Skeletal muscle satellite cell (primary cell): ENCODE results near the gene UGGT2.
"Not testable (repeated sequence)": the region's sequence is repeated elsewhere in the genome, so short reads cannot be mapped to it uniquely, and the experiment has no call there.

Experiments
- H3K27me3 ChIP-seq: 2 replicates; pipeline ENCODE4 v1.7.0; 2013; ENCODE audit warnings: low read length; ENCODE audit not compliant: control insufficient read depth, insufficient read depth
- H3K36me3 ChIP-seq: 2 replicates; pipeline ENCODE4 v1.7.0; 2013; ENCODE audit warnings: mild to moderate bottlenecking, control low read depth, low read length; ENCODE audit not compliant: insufficient read depth
- H3K4me1 ChIP-seq: 2 replicates; pipeline ENCODE4 v1.7.0; 2013; ENCODE audit warnings: low read length; ENCODE audit not compliant: control insufficient read depth, insufficient read depth
- H3K4me2 ChIP-seq: 2 replicates; pipeline ENCODE4 v1.7.0; 2013; ENCODE audit warnings: mild to moderate bottlenecking, low read length
- H3K4me3 ChIP-seq: 2 replicates; pipeline ENCODE4 v1.7.0; 2013; ENCODE audit warnings: low read length
- H3K9ac ChIP-seq: 2 replicates; pipeline ENCODE4 v1.7.0; 2013; ENCODE audit warnings: mild to moderate bottlenecking, low read depth, low read length, moderate library complexity
- H3K9me3 ChIP-seq: replicated peaks from 2 replicates; pipeline ENCODE4 v1.7.0; 2013; ENCODE audit warnings: mild to moderate bottlenecking, control low read depth, low read length

UGGT2 gene

DNA sequence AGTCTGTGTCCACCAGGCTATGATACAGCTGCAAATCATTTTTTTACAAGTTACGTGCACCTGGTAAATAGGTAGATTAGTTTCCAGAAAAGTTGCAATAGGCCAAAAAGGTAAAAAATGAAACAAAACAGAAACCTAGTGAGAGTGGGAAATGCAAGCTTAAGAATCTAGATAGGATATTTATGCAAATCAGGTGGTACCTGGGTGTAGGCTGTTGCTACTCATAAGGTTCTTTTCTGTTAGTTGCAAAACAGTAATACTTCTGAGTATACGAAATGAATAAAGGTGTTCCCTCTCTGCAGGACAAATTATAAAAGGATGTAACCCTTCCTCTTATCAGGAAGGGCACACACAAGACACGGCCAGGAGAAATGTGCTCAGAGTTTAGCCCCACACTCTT, 97.9 kb downstream of the UGGT2 start:
- Histone ChIP-seq H3K4me2 (no peak overlapping the region), H3K4me1 (no peaks in the 10 kb centered on the region), H3K9ac (no peak overlapping the region), H3K9me3 (no peaks in the 10 kb centered on the region), H3K36me3 (peaks cover 10% of the 10 kb centered on the region), H3K4me3 (no peak overlapping the region), H3K27me3 (no peaks in the 10 kb centered on the region)

DNA sequence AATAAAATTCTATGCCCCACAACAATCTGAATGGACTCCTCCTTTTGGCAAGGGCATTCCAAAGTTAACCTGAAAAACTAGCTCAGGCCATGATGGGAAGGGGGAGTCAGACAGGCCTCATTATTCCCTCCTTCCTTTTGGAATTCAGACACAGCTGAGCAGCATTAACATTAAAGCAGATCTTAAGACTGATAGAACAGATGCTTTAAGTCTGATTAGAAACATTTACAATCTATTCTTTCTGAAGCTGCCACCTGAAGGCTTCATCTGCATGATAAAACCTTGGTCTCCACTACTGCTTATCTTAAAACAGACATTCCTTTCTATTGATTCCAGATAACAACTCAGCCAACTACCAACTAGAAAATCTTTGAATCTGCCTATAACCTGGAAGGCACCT, 98.9 kb downstream of the UGGT2 start:
- no peak overlapping the region for H3K9ac ChIP-seq
- H3K4me2 ChIP-seq = no peak overlapping the region
- H3K36me3 ChIP-seq = peaks cover 8% of the 10 kb centered on the region
- H3K4me1 ChIP-seq = no peaks in the 10 kb centered on the region
- H3K4me3 ChIP-seq = no peak overlapping the region
- no peaks in the 10 kb centered on the region for H3K9me3 ChIP-seq
- no peaks in the 10 kb centered on the region for H3K27me3 ChIP-seq

DNA sequence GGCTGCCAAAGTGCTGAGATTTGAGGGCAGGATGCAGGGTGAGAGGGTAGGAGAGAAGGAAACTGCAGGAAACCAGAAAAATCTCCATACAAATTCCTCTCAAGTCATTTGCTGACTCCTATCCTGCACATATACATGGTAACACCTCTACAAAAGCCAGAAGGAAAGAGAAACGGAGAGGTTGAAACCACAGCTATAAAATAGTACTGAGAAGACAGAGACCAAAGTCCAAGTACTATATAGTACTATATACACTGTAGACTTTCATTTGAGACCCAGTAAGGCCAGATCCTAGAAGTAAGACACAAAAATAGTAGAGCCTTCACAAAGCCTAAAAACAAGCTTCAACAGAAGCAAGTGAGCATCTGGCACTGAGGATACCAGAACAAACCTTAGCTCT, 103.1 kb downstream of the UGGT2 start:
- H3K9me3 ChIP-seq = no peaks in the 10 kb centered on the region
- H3K27me3 ChIP-seq = no peaks in the 10 kb centered on the region

DNA sequence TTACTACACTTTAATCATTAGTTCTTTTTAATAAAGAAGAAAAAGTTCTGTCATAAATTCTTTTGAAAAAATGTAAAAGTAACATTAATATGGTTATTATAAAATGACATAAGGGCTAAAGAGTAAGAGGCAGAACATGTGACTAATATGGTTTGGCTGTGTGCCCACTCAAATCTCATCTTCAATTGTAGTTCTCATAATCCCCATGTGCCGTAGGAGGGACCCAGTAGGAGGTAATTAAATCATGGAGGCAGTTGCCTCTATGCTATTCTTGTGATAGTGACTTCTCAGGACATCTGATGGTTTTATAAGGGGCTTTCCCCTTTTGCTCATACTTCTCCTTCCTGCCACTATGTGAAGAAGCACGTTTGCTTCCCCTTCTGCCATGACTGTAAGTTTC, 104.5 kb downstream of the UGGT2 start:
- Histone ChIP-seq H3K9me3 (no peaks in the 10 kb centered on the region), H3K27me3 (no peaks in the 10 kb centered on the region), H3K9ac (no peak overlapping the region), H3K4me3 (no peak overlapping the region), H3K36me3 (no peaks in the 10 kb centered on the region), H3K4me2 (no peak overlapping the region), H3K4me1 (no peaks in the 10 kb centered on the region)

More for the DNA sequence above, 103.1 kb downstream of the UGGT2 start:
- Histone ChIP-seq H3K4me1 (no peaks in the 10 kb centered on the region), H3K9ac (no peak overlapping the region), H3K36me3 (no peaks in the 10 kb centered on the region), H3K4me3 (no peak overlapping the region), H3K4me2 (no peak overlapping the region)

DNA sequence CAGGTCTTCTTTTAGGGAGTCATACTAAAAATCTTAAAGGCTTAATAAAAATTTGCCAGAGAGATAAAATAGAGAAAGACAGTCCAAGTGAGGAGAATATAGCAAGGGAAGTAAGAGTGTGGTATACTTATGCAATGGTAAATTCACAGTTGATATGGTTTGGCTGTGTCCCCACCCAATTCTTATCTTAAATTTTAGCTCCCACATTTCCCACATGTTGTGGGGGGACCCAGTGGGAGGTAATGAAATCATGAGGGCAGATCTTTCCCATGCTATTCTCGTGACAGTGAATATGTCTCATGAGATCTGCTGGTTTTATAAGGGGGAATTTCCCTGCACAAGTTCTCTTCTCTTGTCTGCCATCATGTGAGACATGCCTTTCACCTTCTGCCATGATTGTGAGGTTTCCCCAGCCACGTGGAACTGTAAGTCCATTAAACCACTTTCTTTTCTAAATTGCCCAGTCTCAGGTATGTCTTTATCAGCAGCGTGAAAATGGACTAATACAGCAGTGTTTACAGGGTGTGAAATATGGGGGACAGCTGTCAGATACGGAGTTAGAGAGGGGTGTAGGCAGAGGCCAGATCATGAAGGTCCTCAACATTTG, 115.4 kb downstream of the UGGT2 start:
- Histone ChIP-seq H3K4me2 (no peak overlapping the region), H3K27me3 (no peaks in the 10 kb centered on the region), H3K9me3 (no peaks in the 10 kb centered on the region), H3K4me3 (no peak overlapping the region), H3K36me3 (peaks cover 49% of the 10 kb centered on the region), H3K9ac (no peak overlapping the region), H3K4me1 (no peaks in the 10 kb centered on the region)

DNA sequence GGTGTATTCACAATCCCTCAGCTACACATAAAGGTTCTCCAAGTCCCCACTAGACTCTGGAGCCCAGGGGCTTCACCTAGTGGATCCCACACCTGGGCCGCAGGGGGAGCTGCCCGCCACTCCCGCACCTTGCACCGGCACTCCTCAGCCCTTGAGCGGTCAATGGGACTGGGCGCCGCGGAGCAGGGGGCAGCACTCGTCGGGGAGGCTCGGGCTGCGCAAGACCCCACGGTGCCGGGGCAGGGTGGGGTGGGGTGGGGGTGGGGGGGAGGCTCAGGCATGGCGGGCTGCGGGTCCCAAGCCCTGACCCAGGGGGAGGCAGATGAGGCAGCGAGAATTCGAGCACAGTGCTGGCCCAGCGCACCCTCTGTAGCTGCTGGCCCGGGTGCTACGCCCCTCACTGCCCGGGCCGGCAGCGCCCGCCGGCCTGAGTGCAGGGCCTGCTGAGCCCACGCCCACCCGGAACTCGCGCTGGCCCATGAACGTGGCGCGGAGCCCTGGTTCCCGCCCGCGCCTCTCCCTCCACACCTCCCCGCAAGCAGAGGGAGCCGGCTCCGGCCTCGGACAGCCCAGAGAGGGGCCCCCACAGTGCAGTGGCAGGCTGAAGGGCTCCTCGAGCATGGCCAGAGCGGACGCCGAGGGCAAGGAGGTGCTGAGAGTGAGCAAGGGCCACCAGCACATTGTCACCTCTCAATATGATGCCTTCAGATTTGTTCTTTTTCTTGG, 121.7 kb downstream of the UGGT2 start:
- no peak overlapping the region for H3K4me2 ChIP-seq
- no peaks in the 10 kb centered on the region for H3K27me3 ChIP-seq
- H3K4me3 ChIP-seq = no peak overlapping the region
- H3K9ac ChIP-seq = no peak overlapping the region
- H3K4me1 ChIP-seq = peaks cover under 1% of the 10 kb centered on the region
- peaks cover 35% of the 10 kb centered on the region for H3K36me3 ChIP-seq
- H3K9me3 ChIP-seq = no peaks in the 10 kb centered on the region

DNA sequence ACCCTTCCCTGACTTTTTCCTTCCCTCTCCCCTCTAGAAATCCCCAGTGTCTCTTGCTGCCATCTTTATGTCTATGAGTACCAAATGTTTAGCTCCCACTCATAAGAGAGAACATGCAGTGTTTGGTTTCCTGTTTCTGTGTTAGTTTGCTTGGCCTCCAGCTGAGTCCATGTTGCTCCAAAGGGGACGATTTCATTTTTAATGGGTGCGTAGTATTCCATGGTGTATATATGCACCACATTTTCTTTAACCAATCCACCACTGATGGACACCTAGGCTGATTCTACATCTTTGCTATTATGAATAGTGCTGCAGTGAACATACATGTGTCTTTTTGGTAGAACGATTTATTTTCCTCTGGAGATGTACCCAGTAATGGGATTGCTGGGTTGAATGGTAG, 123.8 kb downstream of the UGGT2 start:
- Histone ChIP-seq H3K4me2 (no peak overlapping the region), H3K9ac (no peak overlapping the region), H3K36me3 (peaks cover 20% of the 10 kb centered on the region), H3K4me3 (no peak overlapping the region), H3K27me3 (no peaks in the 10 kb centered on the region), H3K4me1 (peaks cover 8% of the 10 kb centered on the region), H3K9me3 (no peaks in the 10 kb centered on the region)

DNA sequence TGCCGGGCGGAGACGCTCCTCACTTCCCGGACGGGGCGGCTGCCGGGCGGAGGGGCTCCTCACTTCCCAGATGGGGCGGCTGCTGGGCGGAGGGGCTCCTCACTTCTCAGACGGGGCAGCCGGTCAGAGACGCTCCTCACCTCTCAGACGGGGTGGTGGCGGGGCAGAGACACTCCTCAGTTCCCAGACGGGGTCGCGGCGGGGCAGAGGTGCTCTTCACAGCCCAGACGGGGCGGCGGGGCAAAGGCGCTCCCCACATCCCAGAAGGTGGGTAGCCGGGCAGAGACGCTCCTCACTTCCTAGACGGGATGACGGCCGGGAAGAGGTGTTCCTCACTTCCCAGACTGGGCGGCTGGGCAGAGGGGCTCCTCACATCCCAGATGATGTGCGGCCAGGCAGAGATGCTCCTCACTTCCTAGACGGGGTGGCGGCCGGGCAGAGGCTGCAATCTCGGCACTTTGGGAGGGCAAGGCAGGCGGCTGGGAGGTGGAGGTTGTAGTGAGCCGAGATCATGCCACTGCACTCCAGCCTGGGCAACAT, 124.8 kb downstream of the UGGT2 start:
- not testable (repeated sequence) for H3K27me3 ChIP-seq, H3K9ac ChIP-seq, H3K4me1 ChIP-seq, H3K4me3 ChIP-seq, H3K4me2 ChIP-seq, H3K9me3 ChIP-seq
- H3K36me3 ChIP-seq = peaks cover 20% of the 10 kb centered on the region

DNA sequence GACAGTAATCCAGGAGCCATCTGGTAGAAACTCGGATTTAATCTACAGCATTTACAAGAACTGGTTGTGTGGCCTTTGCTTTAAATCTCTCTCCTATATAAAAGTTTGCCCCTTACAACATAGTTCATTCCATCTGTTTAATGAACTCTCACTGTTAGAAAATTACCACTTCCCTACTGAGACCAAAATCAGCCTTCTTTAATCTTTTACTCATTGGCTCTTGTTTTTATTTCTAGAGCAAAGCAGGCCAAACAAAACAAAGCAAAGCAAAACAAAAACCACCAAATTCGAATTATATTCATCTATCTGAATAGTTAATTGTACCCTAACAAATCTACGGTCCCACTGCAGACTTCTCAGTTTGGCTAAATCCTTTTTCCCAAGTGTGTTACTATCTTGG, 127.0 kb downstream of the UGGT2 start:
- Histone ChIP-seq H3K9ac (no peak overlapping the region), H3K9me3 (no peaks in the 10 kb centered on the region), H3K4me1 (peaks cover 9% of the 10 kb centered on the region), H3K4me2 (no peak overlapping the region), H3K36me3 (peaks cover 11% of the 10 kb centered on the region), H3K4me3 (no peak overlapping the region), H3K27me3 (no peaks in the 10 kb centered on the region)

DNA sequence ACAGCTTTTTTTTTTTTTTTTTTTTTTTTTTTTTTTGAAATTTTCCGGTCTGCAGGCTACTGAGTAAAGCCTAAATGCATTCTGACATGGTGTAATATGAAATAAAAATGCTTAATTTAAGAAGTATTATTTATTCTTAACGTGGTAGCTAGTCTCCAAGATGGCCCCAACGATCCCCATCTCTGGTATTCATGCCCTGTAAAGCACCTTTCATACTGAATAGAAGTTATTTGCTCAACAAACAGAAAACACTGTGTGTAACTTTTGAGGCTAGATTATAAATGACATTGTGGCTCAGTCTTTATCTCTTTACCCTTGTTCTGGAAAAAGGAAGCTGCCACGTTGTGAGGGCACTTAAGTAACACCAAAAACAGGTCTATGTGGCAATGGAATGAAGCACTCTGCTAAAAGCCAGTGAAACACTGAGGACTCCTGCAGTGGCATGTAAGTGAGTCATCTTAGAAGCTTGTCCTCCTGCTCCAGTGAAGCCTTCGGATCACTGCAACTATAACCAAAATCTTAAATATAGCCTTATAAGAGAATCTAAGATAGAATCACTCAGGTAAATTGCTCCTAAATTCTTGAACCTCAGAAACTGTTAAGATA, 128.7 kb downstream of the UGGT2 start:
- Histone ChIP-seq H3K4me2 (no peak overlapping the region), H3K4me1 (peaks cover 9% of the 10 kb centered on the region), H3K9ac (no peak overlapping the region), H3K9me3 (no peaks in the 10 kb centered on the region), H3K27me3 (no peaks in the 10 kb centered on the region), H3K36me3 (no peaks in the 10 kb centered on the region), H3K4me3 (no peak overlapping the region)

DNA sequence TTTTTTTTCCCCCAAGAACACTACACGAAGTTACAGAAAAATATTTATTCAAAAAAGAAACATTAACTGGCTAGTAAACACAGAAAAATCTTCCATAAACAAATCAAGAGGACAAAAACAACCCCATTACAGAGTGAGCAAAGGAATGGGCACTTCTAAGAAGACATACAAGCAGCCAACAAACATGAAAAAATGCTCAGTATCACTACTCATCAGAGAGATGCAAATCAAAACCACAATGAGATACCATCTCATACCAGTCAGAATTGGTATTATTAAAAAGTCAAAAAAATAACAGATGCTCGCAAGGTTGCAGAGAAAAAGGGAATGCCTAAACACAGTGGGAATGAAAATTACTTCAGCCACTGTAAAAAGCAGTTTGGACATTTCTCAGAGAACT, 131.7 kb downstream of the UGGT2 start:
- no peaks in the 10 kb centered on the region for H3K27me3 ChIP-seq
- no peak overlapping the region for H3K9ac ChIP-seq
- H3K4me1 ChIP-seq = peaks cover 9% of the 10 kb centered on the region
- no peak overlapping the region for H3K4me2 ChIP-seq
- no peak overlapping the region for H3K4me3 ChIP-seq
- H3K9me3 ChIP-seq = no peaks in the 10 kb centered on the region
- H3K36me3 ChIP-seq = no peaks in the 10 kb centered on the region
